DOHH2 (cell line): Measurements from ENCODE around the gene SLIT1.

Experiments
- EZH2phosphoT487 ChIP-seq: fragments of 200-600 bp; sonication (generic); IDR thresholded peaks from 2 replicates; pipeline ENCODE4 v1.6.1; 2017; ENCODE audit warnings: borderline replicate concordance, mild to moderate bottlenecking, antibody characterized with exemption, low read length, moderate library complexity, mixed read lengths
- TF ChIP-seq, protein P1 (sequence below): fragments of 200-600 bp; sonication (generic); IDR thresholded peaks from one replicate; pipeline ENCODE4 v1.5.1; 2014; ENCODE audit warnings: antibody characterized with exemption, mild to moderate bottlenecking, low read depth, low read length; ENCODE audit not compliant: poor library complexity, severe bottlenecking

DNA sequence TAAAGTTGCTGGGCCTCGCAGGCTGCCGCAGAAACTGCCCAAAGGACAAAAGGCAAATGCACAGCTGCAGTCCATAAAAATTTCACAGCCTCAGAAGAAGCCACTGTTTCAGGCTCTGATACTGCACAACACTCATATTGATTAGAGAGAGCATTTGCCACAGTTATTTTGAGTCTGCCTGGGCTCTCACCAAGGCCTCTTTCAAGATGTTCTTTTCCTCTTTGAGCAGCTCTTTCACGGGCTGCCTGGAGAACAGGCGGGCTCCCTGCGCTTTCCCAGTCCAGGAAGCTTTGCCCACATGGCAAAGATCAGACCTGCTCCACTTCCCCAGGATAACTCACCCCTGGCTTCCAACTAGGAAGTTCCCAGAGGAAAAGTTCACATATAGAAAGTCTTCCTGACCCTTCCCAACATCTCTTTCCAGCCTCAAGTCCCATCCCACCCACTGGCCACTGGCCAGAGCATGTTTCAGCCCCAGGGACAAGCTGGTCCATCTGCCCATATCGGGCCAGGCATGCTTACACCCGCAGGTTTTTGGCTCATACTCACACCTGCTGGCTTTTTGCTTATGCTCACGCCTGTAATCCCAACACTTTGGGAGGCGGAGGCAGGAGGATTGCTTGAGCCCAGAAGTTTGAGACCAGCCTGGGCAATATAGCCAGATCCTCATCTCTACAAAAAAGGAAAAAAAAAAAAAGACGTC is 3.3 kb downstream of the SLIT1 start:
- TF ChIP-seq, protein P1, sequence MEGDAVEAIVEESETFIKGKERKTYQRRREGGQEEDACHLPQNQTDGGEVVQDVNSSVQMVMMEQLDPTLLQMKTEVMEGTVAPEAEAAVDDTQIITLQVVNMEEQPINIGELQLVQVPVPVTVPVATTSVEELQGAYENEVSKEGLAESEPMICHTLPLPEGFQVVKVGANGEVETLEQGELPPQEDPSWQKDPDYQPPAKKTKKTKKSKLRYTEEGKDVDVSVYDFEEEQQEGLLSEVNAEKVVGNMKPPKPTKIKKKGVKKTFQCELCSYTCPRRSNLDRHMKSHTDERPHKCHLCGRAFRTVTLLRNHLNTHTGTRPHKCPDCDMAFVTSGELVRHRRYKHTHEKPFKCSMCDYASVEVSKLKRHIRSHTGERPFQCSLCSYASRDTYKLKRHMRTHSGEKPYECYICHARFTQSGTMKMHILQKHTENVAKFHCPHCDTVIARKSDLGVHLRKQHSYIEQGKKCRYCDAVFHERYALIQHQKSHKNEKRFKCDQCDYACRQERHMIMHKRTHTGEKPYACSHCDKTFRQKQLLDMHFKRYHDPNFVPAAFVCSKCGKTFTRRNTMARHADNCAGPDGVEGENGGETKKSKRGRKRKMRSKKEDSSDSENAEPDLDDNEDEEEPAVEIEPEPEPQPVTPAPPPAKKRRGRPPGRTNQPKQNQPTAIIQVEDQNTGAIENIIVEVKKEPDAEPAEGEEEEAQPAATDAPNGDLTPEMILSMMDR: no peak
- no peak for TF ChIP-seq EZH2phosphoT487
